Measurements from ENCODE around the gene C17orf107.

C17orf107 gene

DNA sequence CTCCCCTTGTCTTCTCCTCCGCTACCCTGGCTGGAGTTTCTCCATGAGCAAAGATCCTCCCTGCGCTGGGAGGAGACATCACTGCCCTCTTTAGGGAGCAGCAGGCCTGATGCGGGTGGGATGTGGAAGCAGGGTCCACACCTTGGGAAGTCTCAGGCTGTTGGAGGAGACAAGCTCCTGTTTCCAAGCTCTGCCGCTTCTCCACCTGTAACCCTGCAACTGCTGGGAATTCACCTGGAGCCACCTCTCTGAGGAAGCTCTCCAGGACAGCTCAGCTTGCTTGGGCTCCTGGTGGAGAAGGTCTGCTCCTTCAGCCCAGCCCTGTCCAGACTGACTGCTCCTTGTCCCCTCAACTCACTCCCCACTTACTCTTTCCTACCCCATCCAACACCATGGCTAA is 14.8 kb upstream of the C17orf107 start:
- TF ChIP-seq, protein P1, sequence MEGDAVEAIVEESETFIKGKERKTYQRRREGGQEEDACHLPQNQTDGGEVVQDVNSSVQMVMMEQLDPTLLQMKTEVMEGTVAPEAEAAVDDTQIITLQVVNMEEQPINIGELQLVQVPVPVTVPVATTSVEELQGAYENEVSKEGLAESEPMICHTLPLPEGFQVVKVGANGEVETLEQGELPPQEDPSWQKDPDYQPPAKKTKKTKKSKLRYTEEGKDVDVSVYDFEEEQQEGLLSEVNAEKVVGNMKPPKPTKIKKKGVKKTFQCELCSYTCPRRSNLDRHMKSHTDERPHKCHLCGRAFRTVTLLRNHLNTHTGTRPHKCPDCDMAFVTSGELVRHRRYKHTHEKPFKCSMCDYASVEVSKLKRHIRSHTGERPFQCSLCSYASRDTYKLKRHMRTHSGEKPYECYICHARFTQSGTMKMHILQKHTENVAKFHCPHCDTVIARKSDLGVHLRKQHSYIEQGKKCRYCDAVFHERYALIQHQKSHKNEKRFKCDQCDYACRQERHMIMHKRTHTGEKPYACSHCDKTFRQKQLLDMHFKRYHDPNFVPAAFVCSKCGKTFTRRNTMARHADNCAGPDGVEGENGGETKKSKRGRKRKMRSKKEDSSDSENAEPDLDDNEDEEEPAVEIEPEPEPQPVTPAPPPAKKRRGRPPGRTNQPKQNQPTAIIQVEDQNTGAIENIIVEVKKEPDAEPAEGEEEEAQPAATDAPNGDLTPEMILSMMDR (IDR thresholded peaks at IDR 0.05; ENCODE audit: control extremely low read depth, extremely low read depth, low read depth, missing control alignments) = no peak
- DNase-seq (ENCODE audit: extremely low spot score) = no peak
- ChIA-PET POLR2A (no interaction called here), CTCF (interaction anchor here (1.6 kb wide), 1 partner anchor 16 kb away, joined by 4 read pairs; no protein-coding TSS in a partner anchor)

DNA sequence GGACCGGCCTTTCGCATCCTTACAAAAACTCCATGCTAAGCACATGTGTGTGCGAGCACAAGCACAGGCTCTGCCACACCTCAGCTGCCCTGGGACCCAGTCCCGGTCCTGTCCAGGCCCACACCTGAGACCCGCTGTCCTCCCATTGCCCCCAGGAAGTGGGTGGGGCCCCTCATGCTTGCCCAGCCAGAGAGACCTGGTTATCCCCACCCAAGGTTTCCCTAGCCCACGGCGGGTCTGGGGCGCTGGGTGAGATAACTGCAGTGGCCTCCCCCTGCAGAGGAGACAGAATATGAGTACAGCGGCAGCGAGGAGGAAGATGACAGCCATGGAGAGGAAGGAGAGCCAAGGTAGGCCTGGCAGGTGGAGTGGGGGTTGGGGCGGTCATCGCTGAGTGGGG is 12.5 kb upstream of the C17orf107 start:
- POLR2A ChIA-PET = no interaction called here
- TF ChIP-seq, protein P1 (IDR thresholded peaks at IDR 0.05; ENCODE audit: control extremely low read depth, extremely low read depth, low read depth, missing control alignments) = no peak
- CTCF ChIA-PET = interaction anchor here (4.3 kb wide), 1 partner anchor 320 kb away, joined by 22 read pairs; no protein-coding TSS in a partner anchor

DNA sequence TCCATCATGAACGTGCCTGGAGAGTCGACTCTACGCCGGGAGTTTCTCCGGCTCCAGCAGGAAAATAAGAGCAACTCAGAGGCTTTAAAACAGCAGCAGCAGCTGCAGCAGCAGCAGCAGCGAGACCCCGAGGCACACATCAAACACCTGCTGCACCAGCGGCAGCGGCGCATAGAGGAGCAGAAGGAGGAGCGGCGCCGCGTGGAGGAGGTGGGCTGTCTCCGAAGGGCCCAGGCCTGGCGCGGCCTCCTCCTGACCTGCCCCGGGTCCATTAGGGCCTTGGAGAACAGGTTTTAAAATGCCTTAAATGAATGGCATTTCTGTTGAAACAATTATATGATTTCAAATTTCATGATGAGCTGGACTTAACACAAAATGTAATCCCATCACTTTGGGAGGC is 11.8 kb upstream of the C17orf107 start:
- TF ChIP-seq, protein P1 (IDR thresholded peaks at IDR 0.05; ENCODE audit: control extremely low read depth, extremely low read depth, low read depth, missing control alignments) = no peak
- ChIA-PET CTCF (interaction anchor here (1.2 to 4.3 kb wide), 5 partner anchors 12 to 321 kb away, joined by 3 to 22 read pairs (median 12); partner anchors contain the start of gene C17orf107), POLR2A (no interaction called here)
- no peak for DNase-seq (ENCODE audit: extremely low spot score)

More for the DNA sequence above, 12.5 kb upstream of the C17orf107 start:
- no peak for DNase-seq (ENCODE audit: extremely low spot score)

DNA sequence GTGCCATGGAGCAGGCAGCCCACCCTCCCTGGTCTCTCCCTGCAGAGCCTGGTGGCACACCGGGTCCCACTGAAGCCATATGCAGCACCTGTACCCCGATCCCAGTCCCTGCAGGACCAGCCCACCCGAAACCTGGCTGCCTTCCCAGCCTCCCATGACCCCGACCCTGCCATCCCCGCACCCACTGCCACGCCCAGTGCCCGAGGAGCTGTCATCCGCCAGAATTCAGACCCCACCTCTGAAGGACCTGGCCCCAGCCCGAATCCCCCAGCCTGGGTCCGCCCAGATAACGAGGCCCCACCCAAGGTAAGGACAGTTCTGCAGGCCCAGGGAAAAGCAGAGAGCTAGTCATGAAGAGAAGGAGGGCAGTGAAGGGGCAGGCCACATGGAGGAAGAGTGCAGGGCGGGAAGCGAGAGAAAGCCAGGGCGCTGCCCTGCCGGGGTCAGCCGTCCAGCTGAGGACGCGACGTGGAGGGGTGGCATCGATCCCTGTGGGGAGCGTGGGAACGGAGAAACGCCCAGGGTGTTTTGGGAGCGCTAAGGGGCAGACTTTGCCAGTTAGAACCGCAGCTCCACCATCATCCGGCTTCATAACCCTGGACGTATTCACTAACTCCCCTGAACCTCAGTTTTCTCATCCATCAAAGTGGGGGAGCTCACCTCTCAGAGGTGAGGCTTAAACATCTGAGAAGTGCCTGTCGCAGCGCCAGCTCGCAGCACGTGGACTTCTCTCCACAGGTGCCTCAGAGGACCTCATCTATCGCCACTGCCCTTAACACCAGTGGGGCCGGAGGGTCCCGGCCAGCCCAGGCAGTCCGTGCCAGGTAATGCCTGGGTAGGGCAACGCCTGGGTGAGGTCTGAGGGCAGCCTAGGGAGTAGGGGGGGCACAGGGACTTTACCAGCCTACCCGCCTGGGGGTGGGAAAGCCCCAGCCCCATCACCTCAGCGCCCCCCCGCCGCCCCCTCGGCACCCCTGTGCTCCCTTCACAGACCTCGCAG is 7.6 kb upstream of the C17orf107 start:
- DNase-seq (ENCODE audit: extremely low spot score) = no peak
- TF ChIP-seq, protein P1 (IDR thresholded peaks at IDR 0.05; ENCODE audit: control extremely low read depth, extremely low read depth, low read depth, missing control alignments) = no peak
- CTCF ChIA-PET = interaction anchor here (1.0 to 4.3 kb wide), 5 partner anchors 8 to 325 kb away, joined by 4 to 22 read pairs (median 5); partner anchors contain the start of genes ARRB2, C17orf107 and CHRNE
- POLR2A ChIA-PET = no interaction called here

DNA sequence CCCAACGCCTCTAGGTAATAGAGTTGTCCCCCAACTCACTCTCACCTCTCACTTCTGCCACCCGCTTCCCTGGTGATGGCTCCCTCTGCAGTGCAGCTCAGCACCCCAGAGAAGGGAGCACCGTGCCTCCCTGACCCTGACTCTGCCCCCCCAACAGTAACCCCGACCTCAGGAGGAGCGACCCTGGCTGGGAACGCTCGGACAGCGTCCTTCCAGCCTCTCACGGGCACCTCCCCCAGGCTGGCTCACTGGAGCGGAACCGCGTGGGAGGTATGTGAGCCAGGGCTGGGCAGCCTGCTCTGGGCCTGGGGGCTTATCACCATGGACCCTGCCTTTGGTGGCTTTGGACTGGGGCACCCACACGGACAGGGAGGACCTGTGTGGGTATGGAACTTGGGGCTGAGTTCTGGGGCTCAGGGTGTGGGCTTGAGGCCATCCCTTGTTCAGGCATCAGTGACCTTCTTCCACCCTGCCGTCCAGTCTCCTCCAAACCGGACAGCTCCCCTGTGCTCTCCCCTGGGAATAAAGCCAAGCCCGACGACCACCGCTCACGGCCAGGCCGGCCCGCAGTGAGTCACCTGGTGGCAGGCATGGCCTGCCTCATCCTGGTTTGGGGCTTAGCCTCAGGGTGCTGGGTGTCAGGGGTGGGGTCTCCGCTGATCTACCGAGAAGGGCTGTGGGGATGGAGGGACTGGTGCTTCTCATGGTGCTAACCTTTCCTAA is 6.7 kb upstream of the C17orf107 start:
- ChIA-PET POLR2A (no interaction called here), CTCF (no interaction called here)

DNA sequence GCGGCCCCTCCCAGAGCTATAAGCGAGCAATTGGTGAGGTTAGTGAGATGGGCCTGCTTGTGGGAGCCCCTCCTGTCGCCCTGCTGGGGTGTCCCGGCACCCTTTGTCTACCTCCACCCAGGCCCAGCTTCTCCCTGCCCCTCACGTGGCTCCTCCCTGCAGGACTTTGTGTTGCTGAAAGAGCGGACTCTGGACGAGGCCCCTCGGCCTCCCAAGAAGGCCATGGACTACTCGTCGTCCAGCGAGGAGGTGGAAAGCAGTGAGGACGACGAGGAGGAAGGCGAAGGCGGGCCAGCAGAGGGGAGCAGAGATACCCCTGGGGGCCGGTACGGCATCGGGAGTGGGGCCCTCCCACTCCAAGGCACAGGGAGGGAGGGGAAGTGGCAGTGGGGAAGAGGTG is 6.1 kb upstream of the C17orf107 start:
- POLR2A ChIA-PET = no interaction called here
- TF ChIP-seq, protein P1 (IDR thresholded peaks at IDR 0.05; ENCODE audit: control extremely low read depth, extremely low read depth, low read depth, missing control alignments) = no peak
- CTCF ChIA-PET = no interaction called here
- DNase-seq (ENCODE audit: extremely low spot score) = no peak

More for the DNA sequence above, 6.7 kb upstream of the C17orf107 start:
- TF ChIP-seq, protein P1 (IDR thresholded peaks at IDR 0.05; ENCODE audit: control extremely low read depth, extremely low read depth, low read depth, missing control alignments) = no peak
- DNase-seq (ENCODE audit: extremely low spot score) = no peak

Measured in GM10248 (cell line).